HG03439 (cell line): ENCODE results near the gene TNRC6C.
"Not testable (repeated sequence)": the region's sequence is repeated elsewhere in the genome, so short reads cannot be mapped to it uniquely, and the experiment has no call there.

Experiments used
- ATAC-seq: cut with Tn5 transposase; IDR thresholded peaks from one replicate; pipeline ENCODE4 v1.9.1; 2021; ENCODE audit warnings: mild to moderate bottlenecking, moderate library complexity; ENCODE audit not compliant: unreplicated experiment

TNRC6C gene

GRCh38 chr17:77929871-77930436, 28.5 kb upstream of the TNRC6C start:
- no peak for ATAC-seq

- ATAC-seq: no peak
Observed at GRCh38 chr17:77930780-77931768, 27.4 kb upstream of the TNRC6C start.

GRCh38 chr17:77933777-77934398, 24.6 kb upstream of the TNRC6C start:
- no peak for ATAC-seq

- no peak for ATAC-seq
Observed at GRCh38 chr17:77935121-77935571, 23.4 kb upstream of the TNRC6C start.

GRCh38 chr17:77935744-77936143, 22.8 kb upstream of the TNRC6C start:
- ATAC-seq: not testable (repeated sequence)

GRCh38 chr17:77936881-77937280, 21.6 kb upstream of the TNRC6C start:
- ATAC-seq: no peak

- no peak for ATAC-seq
Observed at GRCh38 chr17:77941004-77941403, 17.5 kb upstream of the TNRC6C start.

GRCh38 chr17:77942112-77942988, 16.2 kb upstream of the TNRC6C start:
- ATAC-seq: no peak

GRCh38 chr17:77943971-77944370, 14.5 kb upstream of the TNRC6C start:
- ATAC-seq: no peak

GRCh38 chr17:77944390-77945222, 13.9 kb upstream of the TNRC6C start:
- ATAC-seq: no peak

- ATAC-seq: no peak
Observed at GRCh38 chr17:77946900-77947645, 11.4 kb upstream of the TNRC6C start.

- ATAC-seq: no peak
Observed at GRCh38 chr17:77948690-77949114, 9.8 kb upstream of the TNRC6C start.

GRCh38 chr17:77951123-77951522, 7.4 kb upstream of the TNRC6C start:
- no peak for ATAC-seq

- ATAC-seq: no peak
Observed at GRCh38 chr17:77952368-77952767, 6.1 kb upstream of the TNRC6C start.

GRCh38 chr17:77957235-77957856, 1.2 kb upstream of the TNRC6C start:
- peak; percentile 2 for ATAC-seq

GRCh38 chr17:77958716-77959125, 218 bp downstream of the TNRC6C start:
- ATAC-seq: peak; percentile 19

- ATAC-seq: peak; percentile 21
Observed at GRCh38 chr17:77959126-77959925, 823 bp downstream of the TNRC6C start.
